HepG2 (cell line): ENCODE measurements around the gene PROC. TPM values are rescaled to one million over a fixed set of nuclear protein-coding genes. Genes with fewer than 3 reads are reported as not detected.

Experiments
- ASH2L ChIP-seq: fragments of 300-600, 200-600 bp; sonication (generic); IDR thresholded peaks from 2 replicates; pipeline ENCODE4 v1.7.0; 2017; ENCODE audit warnings: low read depth, mild to moderate bottlenecking, moderate library complexity, mixed read lengths, low read length; ENCODE audit not compliant: insufficient read length
- BHLHE40 ChIP-seq: IDR thresholded peaks from 2 replicates; pipeline ENCODE4 v1.6.1; 2011; ENCODE audit warnings: low read length, improper control_type of control experiment
- CEBPB ChIP-seq: IDR thresholded peaks from 2 replicates; pipeline ENCODE4 v1.6.1; 2011; ENCODE audit warnings: low read depth, low read length, improper control_type of control experiment, borderline replicate concordance
- CEBPZ ChIP-seq: IDR thresholded peaks from 2 replicates; pipeline ENCODE4 v1.6.1; 2012; ENCODE audit warnings: low read length, improper control_type of control experiment
- EP300 ChIP-seq, 3 experiments: sonication (generic) in 1 of 3; formaldehyde crosslinking in 1 of 3; IDR thresholded peaks; 2 replicates each; pipeline versions ENCODE4 v1.5.1 to v1.6.1; 2011 to 2020; ENCODE audit warnings: low read depth in 2 of 3, low read length in 2 of 3, borderline replicate concordance in 1 of 3, improper control_type of control experiment in 1 of 3, mild to moderate bottlenecking in 1 of 3, missing genetic modification reagents in 1 of 3, moderate library complexity in 1 of 3
- FOXK2 ChIP-seq: fragments of 450-650 bp; IDR thresholded peaks from 2 replicates; pipeline ENCODE4 v1.6.1; 2016
- HDAC2 ChIP-seq: sonication (generic); formaldehyde crosslinking; IDR thresholded peaks from 2 replicates; pipeline ENCODE4 v1.4.0; 2020; ENCODE audit warnings: missing genetic modification reagents
- HNF4G ChIP-seq, 2 experiments: sonication (generic) in 1 of 2; formaldehyde crosslinking in 1 of 2; IDR thresholded peaks; 2 replicates each; pipeline versions ENCODE4 v1.4.0 to v1.6.1; 2011 to 2020; ENCODE audit warnings: borderline replicate concordance in 2 of 2, low read depth in 2 of 2, mild to moderate bottlenecking in 2 of 2, low read length in 1 of 2, missing genetic modification reagents in 1 of 2, moderate library complexity in 1 of 2
- JDP2 ChIP-seq: sonication (generic); formaldehyde crosslinking; IDR thresholded peaks from 2 replicates; pipeline ENCODE4 v1.8.1; 2022; ENCODE audit warnings: missing genetic modification reagents, borderline replicate concordance
- MATR3 ChIP-seq: sonication (generic); formaldehyde crosslinking; IDR thresholded peaks from 2 replicates; pipeline ENCODE4 v1.4.0; 2020; ENCODE audit warnings: missing genetic modification reagents
- NBN ChIP-seq: fragments of 450-650 bp; conservative IDR thresholded peaks from 2 replicates; pipeline ENCODE4 v1.6.1; 2017
- PHF21A ChIP-seq: sonication (generic); formaldehyde crosslinking; IDR thresholded peaks from 2 replicates; pipeline ENCODE4 v1.5.0; 2020; ENCODE audit warnings: mild to moderate bottlenecking, missing genetic modification reagents
- POLR2A ChIP-seq, 2 experiments: IDR thresholded peaks; 2 replicates each; pipeline ENCODE4 v1.6.1; 2011; ENCODE audit warnings: low read depth in 2 of 2, low read length in 2 of 2, mild to moderate bottlenecking in 1 of 2, moderate library complexity in 1 of 2; ENCODE audit not compliant: insufficient read depth in 1 of 2
- SPEN ChIP-seq: sonication (generic); formaldehyde crosslinking; IDR thresholded peaks from 2 replicates; pipeline ENCODE4 v1.5.1; 2020; ENCODE audit warnings: low read depth, mild to moderate bottlenecking, missing genetic modification reagents
- ZNF253 ChIP-seq: sonication (generic); formaldehyde crosslinking; IDR thresholded peaks from 2 replicates; pipeline ENCODE4 v1.8.0; 2022; ENCODE audit warnings: mild to moderate bottlenecking, missing genetic modification reagents, borderline replicate concordance
- ZNF576 ChIP-seq: sonication (generic); formaldehyde crosslinking; IDR thresholded peaks from 2 replicates; pipeline ENCODE4 v1.4.0; 2020; ENCODE audit warnings: mild to moderate bottlenecking, missing genetic modification reagents
- ZNF878 ChIP-seq: sonication (generic); formaldehyde crosslinking; IDR thresholded peaks from 2 replicates; pipeline ENCODE4 v1.8.1; 2023; ENCODE audit warnings: mild to moderate bottlenecking, missing genetic modification reagents, moderate library complexity
- polyA plus RNA-seq, 8 experiments: library from polyadenylated mRNA; depleted of rRNA in 3 of 8; stranded (reverse) in 7 of 8; unstranded in 1 of 8; fragments of >200 nt; fragmentation: Illumina TruSeq in 4 of 8; extraction: Trizol in 4 of 8; gene quantifications; 2 replicates each; pipeline versions ENCODE4 v1.2.1 to v1.2.3, GENCODE V29; 2011 to 2016; ENCODE audit warnings: low read depth in 4 of 8, missing spikeins in 1 of 8, mixed read lengths in 1 of 8; ENCODE audit not compliant: insufficient read depth in 1 of 8
- total RNA-seq, 5 experiments: library from RNA; depleted of rRNA; stranded (reverse); fragments of >200 nt; fragmentation: Illumina TruSeq; extraction: Trizol; gene quantifications; 2 replicates each; pipeline ENCODE4 v1.2.3, GENCODE V29; 2016; ENCODE audit warnings: low read depth in 1 of 5
- TF ChIP-seq, protein P1 (sequence below): fragments of 450-650 bp; IDR thresholded peaks from 2 replicates; pipeline ENCODE4 v1.6.1; 2017
- TF ChIP-seq, protein P2 (sequence below): sonication (generic); formaldehyde crosslinking; IDR thresholded peaks from 2 replicates; pipeline ENCODE4 v1.8.1; 2023; ENCODE audit warnings: mild to moderate bottlenecking, moderate library complexity, missing genetic modification reagents

Gene PROC
- total and polyA plus RNA-seq, 2 of the 13 experiments (the other 11 are each of a cell fraction or from before 2014, with no cell fraction given): 134 to 185 TPM

DNA sequence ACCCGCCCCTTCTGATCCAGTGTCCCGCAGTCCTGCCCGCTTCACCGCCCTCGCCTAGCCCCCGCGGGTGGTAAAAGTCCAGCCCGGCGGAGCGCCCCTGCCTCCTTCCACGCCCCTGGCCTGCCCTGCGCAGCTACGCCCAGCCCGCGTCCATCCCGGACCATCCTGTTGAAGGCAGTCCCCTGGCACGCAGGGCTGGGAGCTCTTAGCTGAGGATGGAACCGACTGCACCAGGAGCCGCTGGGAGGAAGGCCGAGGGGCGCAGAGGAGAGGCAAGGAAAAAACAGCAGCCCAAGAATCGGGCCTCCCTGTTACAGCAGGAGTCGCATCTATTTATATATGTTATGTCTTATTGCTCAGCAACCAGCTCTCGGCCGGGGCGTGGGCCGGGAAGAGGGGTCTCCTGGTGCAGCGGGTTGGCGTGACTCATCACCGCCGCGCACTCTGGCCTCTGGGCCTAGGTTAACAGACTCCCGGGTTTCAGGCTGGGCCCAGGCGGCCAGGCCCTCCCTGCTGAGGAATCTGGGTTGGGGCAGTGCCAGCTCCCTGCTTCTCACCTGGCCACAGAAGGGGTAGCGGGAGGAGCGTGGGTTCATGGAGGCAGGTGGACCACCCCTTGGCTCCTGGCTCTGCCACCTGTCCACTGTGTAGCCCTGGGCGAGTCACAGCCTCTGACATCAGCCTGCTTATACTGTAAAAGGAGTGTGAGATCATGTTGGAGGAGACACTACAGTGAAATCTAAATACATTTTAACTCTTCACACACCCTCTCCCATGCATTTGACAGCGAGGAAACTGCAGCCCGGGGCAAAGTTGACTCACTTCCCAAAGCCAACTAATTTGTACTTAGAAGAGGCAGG is 17.1 kb upstream of the PROC start (continued):
- TF ChIP-seq ZNF576 (CRISPR knock-in tag): no peak
- no peak for TF ChIP-seq CEBPZ
- no peak for TF ChIP-seq FOXK2
- TF ChIP-seq, protein P1, sequence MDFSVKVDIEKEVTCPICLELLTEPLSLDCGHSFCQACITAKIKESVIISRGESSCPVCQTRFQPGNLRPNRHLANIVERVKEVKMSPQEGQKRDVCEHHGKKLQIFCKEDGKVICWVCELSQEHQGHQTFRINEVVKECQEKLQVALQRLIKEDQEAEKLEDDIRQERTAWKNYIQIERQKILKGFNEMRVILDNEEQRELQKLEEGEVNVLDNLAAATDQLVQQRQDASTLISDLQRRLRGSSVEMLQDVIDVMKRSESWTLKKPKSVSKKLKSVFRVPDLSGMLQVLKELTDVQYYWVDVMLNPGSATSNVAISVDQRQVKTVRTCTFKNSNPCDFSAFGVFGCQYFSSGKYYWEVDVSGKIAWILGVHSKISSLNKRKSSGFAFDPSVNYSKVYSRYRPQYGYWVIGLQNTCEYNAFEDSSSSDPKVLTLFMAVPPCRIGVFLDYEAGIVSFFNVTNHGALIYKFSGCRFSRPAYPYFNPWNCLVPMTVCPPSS: no peak
- no peak for TF ChIP-seq CEBPB
- no peak for TF ChIP-seq ZNF253 (CRISPR knock-in tag)
- TF ChIP-seq EP300 (IDR thresholded peaks at IDR 0.05; ENCODE audit: low read depth in 2 of 2, low read length in 2 of 2): peak in 1 of 2 experiments; percentile 45; a peak in 1 of 4 replicates
- no peak for TF ChIP-seq EP300 (CRISPR knock-in tag; IDR thresholded peaks at IDR 0.05; ENCODE audit: borderline replicate concordance)
- no peak for TF ChIP-seq JDP2 (CRISPR knock-in tag)
- 0 out of 2 replicates have a peak, but pooled peaks have one; percentile 26 for TF ChIP-seq HNF4G (IDR thresholded peaks at IDR 0.05; ENCODE audit: borderline replicate concordance, low read depth, low read length)
- no peak for TF ChIP-seq HNF4G (CRISPR knock-in tag; IDR thresholded peaks at IDR 0.05; ENCODE audit: borderline replicate concordance, low read depth)
- TF ChIP-seq NBN: no peak
- peak in 1 of 2 experiments; percentile 18; a peak in 1 of 4 replicates for TF ChIP-seq POLR2A (IDR thresholded peaks at IDR 0.05; ENCODE audit: insufficient read depth in 1 of 2, low read depth in 2 of 2, low read length in 2 of 2)
- TF ChIP-seq HDAC2: no peak
- peak; percentile 29 for TF ChIP-seq ASH2L
- TF ChIP-seq PHF21A: no peak
- 0 out of 2 replicates have a peak, but pooled peaks have one; percentile 6 for TF ChIP-seq BHLHE40
- TF ChIP-seq, protein P2, sequence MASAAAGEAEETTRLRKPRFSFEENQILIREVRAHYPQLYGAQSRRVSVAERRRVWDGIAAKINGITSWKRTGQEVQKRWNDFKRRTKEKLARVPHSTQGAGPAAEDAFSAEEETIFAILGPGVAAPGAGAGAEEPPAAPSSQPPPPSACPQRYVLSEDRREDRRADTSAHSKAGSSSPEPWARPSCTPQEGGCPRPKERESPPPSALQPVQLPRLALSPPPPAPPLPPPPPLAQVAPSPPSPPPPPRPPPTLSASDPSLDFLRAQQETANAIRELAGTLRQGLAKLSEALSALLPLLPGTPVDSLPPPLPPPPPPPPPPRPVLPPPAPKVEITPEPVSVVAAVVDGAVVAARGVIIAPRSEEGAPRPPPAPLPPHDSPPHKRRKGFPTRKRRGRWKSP (CRISPR knock-in tag): no peak
- no peak for TF ChIP-seq ZNF878
- no peak for TF ChIP-seq MATR3 (CRISPR knock-in tag)
- TF ChIP-seq SPEN (CRISPR knock-in tag): peak; percentile 44; the same call in 1 of the 2 replicates
